ENCODE results near the gene ECHS1. TPM values are rescaled to one million over a fixed set of nuclear protein-coding genes. Genes with fewer than 3 reads are reported as not detected.
A peak's percentile ranks its signal among the peaks of the same experiment; 100 is the strongest.
"Not testable (repeated sequence)": the region's sequence is repeated elsewhere in the genome, so short reads cannot be mapped to it uniquely, and the experiment has no call there.

Gene ECHS1
- total and polyA plus RNA-seq, 2 donors (not counting 1 experiment from before 2014, with no cell fraction given), result 19.3 to 29.5 TPM

- H3K9ac ChIP-seq (ENCODE audit: low read length), result peak overlapping the region; percentile 62
- H3K4me1 Mint-ChIP-seq, result peaks cover 56% of the 10 kb centered on the region
- peaks cover 0 to 16% of the 10 kb centered on the region in 2 experiments for H3K36me3 ChIP-seq (replicated peaks in 1 of 2; ENCODE audit: control extremely low read depth in 1 of 2, control insufficient read depth in 1 of 2, extremely low read depth in 1 of 2, insufficient read depth in 2 of 2, low read length in 1 of 2)
- peak overlapping the region; percentile 92 for H3K27ac Mint-ChIP-seq
- peak overlapping the region; percentile 42 to 63 (median 56) for H3K4me3 ChIP-seq (ENCODE audit: control extremely low read depth in 1 of 5, extremely low read depth in 1 of 5, insufficient read depth in 1 of 5, low read depth in 2 of 5, low read length in 4 of 5)
- peak overlapping the region; percentile 52 for H2AFZ ChIP-seq (ENCODE audit: insufficient read depth, low read depth, low read length, poor library complexity, severe bottlenecking)
- H3K4me1 ChIP-seq (ENCODE audit: control insufficient read depth in 2 of 2, insufficient read depth in 2 of 2, low read length in 2 of 2), result peaks cover 55 to 58% of the 10 kb centered on the region in 2 donors
- TF ChIP-seq EZH2 (IDR thresholded peaks at IDR 0.05; ENCODE audit: borderline replicate concordance, insufficient read depth, low read depth, low read length, poor library complexity, severe bottlenecking) (no peak), CTCF (IDR thresholded peaks at IDR 0.05) (no peak)
- H3K4me3 Mint-ChIP-seq, result peak overlapping the region; percentile 89
- ATAC-seq (ENCODE audit: low read depth) (no peak), DNase-seq (peak; percentile 36)
- intact Hi-C loops (cut with micrococcal nuclease), result no loop called here
- peaks cover 32% of the 10 kb centered on the region for H3K79me2 ChIP-seq (ENCODE audit: control insufficient read depth, insufficient read depth, low read length)
- POLR2A ChIA-PET, result interaction anchor here (2.1 kb wide), 1 partner anchor 8 kb away, joined by 7 read pairs; no protein-coding TSS in a partner anchor
- no peaks in the 10 kb centered on the region for H3K27me3 Mint-ChIP-seq
- H3K27ac ChIP-seq (ENCODE audit: low read length in 2 of 2), result peak overlapping the region; percentile 77 to 81
- H3K9me3 ChIP-seq (ENCODE audit: control extremely low read depth in 1 of 3, control insufficient read depth in 2 of 3, insufficient read depth in 1 of 3, low read length in 2 of 3), result no peaks in the 10 kb centered on the region
- CTCF ChIA-PET, result interaction anchor here (1.2 to 1.4 kb wide), 2 partner anchors 31 to 59 kb away, joined by 3 to 6 read pairs; partner anchors contain the start of gene FUOM
- peaks cover 12% of the 10 kb centered on the region for H4K20me1 ChIP-seq (ENCODE audit: control insufficient read depth, insufficient read depth, low read length, poor library complexity, severe bottlenecking)
- 52% methylated on average over 17 of the region's 17 CpGs for WGBS (ENCODE audit: insufficient coverage)
- no peaks in the 10 kb centered on the region for H3K27me3 ChIP-seq (replicated peaks in 1 of 4; ENCODE audit: control extremely low read depth in 1 of 4, control insufficient read depth in 3 of 4, insufficient read depth in 4 of 4, low read length in 3 of 4)
- H3K9me3 Mint-ChIP-seq (ENCODE audit: insufficient read depth), result no peaks in the 10 kb centered on the region
- peak overlapping the region; percentile 83 for H3K4me2 ChIP-seq (replicated peaks; ENCODE audit: low read depth, low read length, poor library complexity, severe bottlenecking)
These were observed 15.2 kb upstream of the ECHS1 start for GRCh38 chr10:133388236-133388972.

GRCh38 chr10:133386951-133387350, 13.8 kb upstream of the ECHS1 start:
- Histone ChIP-seq H3K79me2 (ENCODE audit: control insufficient read depth, insufficient read depth, low read length) (peaks cover 34% of the 10 kb centered on the region), H3K36me3 (replicated peaks in 1 of 2; ENCODE audit: control extremely low read depth in 1 of 2, control insufficient read depth in 1 of 2, extremely low read depth in 1 of 2, insufficient read depth in 2 of 2, low read length in 1 of 2) (peaks cover 0 to 28% of the 10 kb centered on the region in 2 experiments), H4K20me1 (ENCODE audit: control insufficient read depth, insufficient read depth, low read length, poor library complexity, severe bottlenecking) (peaks cover 12% of the 10 kb centered on the region), H3K4me1 (ENCODE audit: control insufficient read depth in 2 of 2, insufficient read depth in 2 of 2, low read length in 2 of 2) (peaks cover 41 to 44% of the 10 kb centered on the region in 2 donors)
- H3K4me1 Mint-ChIP-seq, result peaks cover 51% of the 10 kb centered on the region
- H3K27ac Mint-ChIP-seq, result peak overlapping the region; percentile 26
- no CpG with 5 or more reads among the region's 4 CpGs for WGBS (ENCODE audit: insufficient coverage)
- CTCF ChIA-PET, result interaction anchor here (0.6 to 1.4 kb wide), 2 partner anchors 29 to 966 kb away, joined by 3 read pairs; partner anchors contain the start of gene FUOM
- H3K4me3 ChIP-seq (ENCODE audit: control extremely low read depth in 1 of 5, extremely low read depth in 1 of 5, insufficient read depth in 1 of 5, low read depth in 2 of 5, low read length in 4 of 5); DNase-seq; H3K4me2 ChIP-seq (replicated peaks; ENCODE audit: low read depth, low read length, poor library complexity, severe bottlenecking); H3K9me3 ChIP-seq (ENCODE audit: control extremely low read depth in 1 of 3, control insufficient read depth in 2 of 3, insufficient read depth in 1 of 3, low read length in 2 of 3); POLR2A ChIA-PET; ATAC-seq (ENCODE audit: low read depth); H3K9me3 Mint-ChIP-seq (ENCODE audit: insufficient read depth); H2AFZ ChIP-seq (ENCODE audit: insufficient read depth, low read depth, low read length, poor library complexity, severe bottlenecking); H3K27ac ChIP-seq (ENCODE audit: low read length in 2 of 2); H3K9ac ChIP-seq (ENCODE audit: low read length); intact Hi-C loops (cut with micrococcal nuclease); H3K27me3 Mint-ChIP-seq; H3K4me3 Mint-ChIP-seq; H3K27me3 ChIP-seq (replicated peaks in 1 of 4; ENCODE audit: control extremely low read depth in 1 of 4, control insufficient read depth in 3 of 4, insufficient read depth in 4 of 4, low read length in 3 of 4): not testable (repeated sequence)

Measured in B cell (primary cell).